ENCODE measurements around the gene MEIG1.

DNA sequence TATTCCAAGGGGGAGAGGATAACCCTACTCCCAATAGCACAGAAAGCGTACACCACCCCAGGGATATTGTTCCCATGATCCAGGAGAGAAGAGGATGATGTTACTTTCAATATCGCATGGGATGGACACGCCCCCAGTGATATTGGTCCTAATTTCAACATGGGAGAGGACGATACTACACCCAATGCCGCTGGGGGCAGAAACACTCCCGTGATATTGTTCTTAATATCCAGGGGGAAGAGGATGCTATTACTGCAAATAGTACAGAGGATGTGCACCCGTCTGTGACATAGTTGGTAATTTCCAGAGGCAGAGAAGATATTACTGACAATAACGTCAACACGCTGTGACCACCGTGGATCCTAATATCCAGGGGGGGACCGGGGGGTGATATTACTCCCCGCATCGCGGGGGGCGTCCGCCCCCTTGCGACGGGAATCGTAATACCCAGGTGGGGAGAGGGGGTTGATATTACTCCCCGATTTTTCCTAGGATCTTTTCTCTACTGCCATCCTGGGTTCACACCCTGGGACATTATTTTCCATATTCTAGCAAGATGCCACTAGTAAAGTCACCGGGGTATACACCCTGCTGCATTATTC, 16.6 kb downstream of the MEIG1 start:
- TF ChIP-seq, protein P1, sequence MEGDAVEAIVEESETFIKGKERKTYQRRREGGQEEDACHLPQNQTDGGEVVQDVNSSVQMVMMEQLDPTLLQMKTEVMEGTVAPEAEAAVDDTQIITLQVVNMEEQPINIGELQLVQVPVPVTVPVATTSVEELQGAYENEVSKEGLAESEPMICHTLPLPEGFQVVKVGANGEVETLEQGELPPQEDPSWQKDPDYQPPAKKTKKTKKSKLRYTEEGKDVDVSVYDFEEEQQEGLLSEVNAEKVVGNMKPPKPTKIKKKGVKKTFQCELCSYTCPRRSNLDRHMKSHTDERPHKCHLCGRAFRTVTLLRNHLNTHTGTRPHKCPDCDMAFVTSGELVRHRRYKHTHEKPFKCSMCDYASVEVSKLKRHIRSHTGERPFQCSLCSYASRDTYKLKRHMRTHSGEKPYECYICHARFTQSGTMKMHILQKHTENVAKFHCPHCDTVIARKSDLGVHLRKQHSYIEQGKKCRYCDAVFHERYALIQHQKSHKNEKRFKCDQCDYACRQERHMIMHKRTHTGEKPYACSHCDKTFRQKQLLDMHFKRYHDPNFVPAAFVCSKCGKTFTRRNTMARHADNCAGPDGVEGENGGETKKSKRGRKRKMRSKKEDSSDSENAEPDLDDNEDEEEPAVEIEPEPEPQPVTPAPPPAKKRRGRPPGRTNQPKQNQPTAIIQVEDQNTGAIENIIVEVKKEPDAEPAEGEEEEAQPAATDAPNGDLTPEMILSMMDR (IDR thresholded peaks at IDR 0.05; ENCODE audit: low read depth, low read length) = no peak
- TF ChIP-seq, protein P2, sequence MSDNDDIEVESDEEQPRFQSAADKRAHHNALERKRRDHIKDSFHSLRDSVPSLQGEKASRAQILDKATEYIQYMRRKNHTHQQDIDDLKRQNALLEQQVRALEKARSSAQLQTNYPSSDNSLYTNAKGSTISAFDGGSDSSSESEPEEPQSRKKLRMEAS (IDR thresholded peaks at IDR 0.05; ENCODE audit: low read depth, low read length) = no peak
- TF ChIP-seq POLR2A (IDR thresholded peaks at IDR 0.05; ENCODE audit: extremely low read depth, insufficient read length) (no peak), MYC (IDR thresholded peaks at IDR 0.05; ENCODE audit: low read depth, low read length) (no peak)
